Upper lobe of right lung (tissue), 1 donor: ENCODE results near the gene MGLL. TPM values are rescaled to one million over a fixed set of nuclear protein-coding genes. Genes with fewer than 3 reads are reported as not detected.

ENCODE experiments used
- ATAC-seq: fragments of 200-7000 bp; cut with Tn5 transposase; one replicate; pipeline ENCODE4 v1.9.1; 2020; ENCODE audit warnings: mild to moderate bottlenecking, moderate library complexity
- DNase-seq: peaks from one replicate; pipeline ENCODE4 v3.0.0-alpha.2; 2020
- H3K27ac ChIP-seq: fragments of 200-600 bp; one replicate; pipeline ENCODE4 v1.8.0; 2022
- H3K27me3 ChIP-seq: fragments of 200-600 bp; one replicate; pipeline ENCODE4 v1.8.0; 2022; ENCODE audit warnings: mild to moderate bottlenecking
- H3K36me3 ChIP-seq: fragments of 200-600 bp; one replicate; pipeline ENCODE4 v1.8.0; 2022
- H3K4me1 ChIP-seq: fragments of 200-600 bp; one replicate; pipeline ENCODE4 v1.8.0; 2022
- H3K4me3 ChIP-seq: fragments of 200-600 bp; one replicate; pipeline ENCODE4 v1.8.0; 2022; ENCODE audit warnings: mild to moderate bottlenecking
- H3K9me3 ChIP-seq: fragments of 200-600 bp; one replicate; pipeline ENCODE4 v1.8.0; 2022
- CTCF ChIP-seq: fragments of 200-600 bp; IDR thresholded peaks from one replicate; pipeline ENCODE4 v1.8.0; 2022; ENCODE audit warnings: antibody characterized with exemption
- intact Hi-C: fragments of 100-400 bp; cut with DNase I; formaldehyde crosslinking; loops from one replicate; pipeline ENCODE4 v1.11.0; 2022
- total RNA-seq: library from RNA; stranded (reverse); fragmentation: NEBNext Ultra II Directional; extraction: Animal tissue kit (Norgen Biotek cat#: 25700); gene quantifications from one replicate; pipeline ENCODE4 v1.2.1, GENCODE V29; 2021
- donor health status: DM: no; HTN: yes; CAD: no; lungs with severe emphysema.

The MGLL gene
- total RNA-seq, 1 donor from 2014 or later: 194 TPM

- no peaks in the 10 kb centered on the region for H3K9me3 ChIP-seq
- ATAC-seq: no peak
- TF ChIP-seq CTCF: no peak
- H3K27ac ChIP-seq: no peak overlapping the region
- DNase-seq: no peak
- H3K4me1 ChIP-seq: peaks cover 29% of the 10 kb centered on the region
- H3K27me3 ChIP-seq: no peaks in the 10 kb centered on the region
- peaks cover 15% of the 10 kb centered on the region for H3K36me3 ChIP-seq
- H3K4me3 ChIP-seq: no peak overlapping the region
- intact Hi-C loops: no loop called here
These were observed 102.9 kb downstream of the MGLL start for GRCh38 chr3:127719369-127719768.

GRCh38 chr3:127718916-127719290 is 103.4 kb downstream of the MGLL start:
- DNase-seq (peak; percentile 27), ATAC-seq (no peak)
- Histone ChIP-seq H3K4me3 (no peak overlapping the region), H3K4me1 (peaks cover 34% of the 10 kb centered on the region), H3K27ac (no peak overlapping the region), H3K9me3 (no peaks in the 10 kb centered on the region), H3K36me3 (peaks cover 15% of the 10 kb centered on the region), H3K27me3 (no peaks in the 10 kb centered on the region)
- TF ChIP-seq CTCF: no peak
- intact Hi-C loops: no loop called here

GRCh38 chr3:127718245-127718915 is 103.9 kb downstream of the MGLL start:
- no peak for TF ChIP-seq CTCF
- intact Hi-C loops: no loop called here
- no peak overlapping the region for H3K27ac ChIP-seq
- no peak for DNase-seq
- H3K9me3 ChIP-seq: no peaks in the 10 kb centered on the region
- H3K27me3 ChIP-seq: no peaks in the 10 kb centered on the region
- ATAC-seq: no peak
- H3K4me1 ChIP-seq: peaks cover 32% of the 10 kb centered on the region
- H3K4me3 ChIP-seq: no peak overlapping the region
- H3K36me3 ChIP-seq: peaks cover 15% of the 10 kb centered on the region

GRCh38 chr3:127717357-127718244 is 104.7 kb downstream of the MGLL start:
- Histone ChIP-seq H3K27ac (no peak overlapping the region), H3K27me3 (no peaks in the 10 kb centered on the region), H3K4me3 (no peak overlapping the region), H3K36me3 (peaks cover 15% of the 10 kb centered on the region), H3K4me1 (peaks cover 32% of the 10 kb centered on the region), H3K9me3 (no peaks in the 10 kb centered on the region)
- DNase-seq (peak; percentile 36), ATAC-seq (no peak)
- no peak for TF ChIP-seq CTCF
- intact Hi-C loops: no loop called here

- no peak for DNase-seq
- Histone ChIP-seq H3K4me3 (no peak overlapping the region), H3K27me3 (no peaks in the 10 kb centered on the region), H3K27ac (no peak overlapping the region), H3K36me3 (peaks cover 15% of the 10 kb centered on the region), H3K9me3 (no peaks in the 10 kb centered on the region), H3K4me1 (peaks cover 23% of the 10 kb centered on the region)
- intact Hi-C loops: no loop called here
- no peak for ATAC-seq
- TF ChIP-seq CTCF: no peak
These were observed 105.9 kb downstream of the MGLL start for GRCh38 chr3:127716384-127716783.
